ENCODE results near the gene CLSTN2.

CLSTN2 gene

DNA sequence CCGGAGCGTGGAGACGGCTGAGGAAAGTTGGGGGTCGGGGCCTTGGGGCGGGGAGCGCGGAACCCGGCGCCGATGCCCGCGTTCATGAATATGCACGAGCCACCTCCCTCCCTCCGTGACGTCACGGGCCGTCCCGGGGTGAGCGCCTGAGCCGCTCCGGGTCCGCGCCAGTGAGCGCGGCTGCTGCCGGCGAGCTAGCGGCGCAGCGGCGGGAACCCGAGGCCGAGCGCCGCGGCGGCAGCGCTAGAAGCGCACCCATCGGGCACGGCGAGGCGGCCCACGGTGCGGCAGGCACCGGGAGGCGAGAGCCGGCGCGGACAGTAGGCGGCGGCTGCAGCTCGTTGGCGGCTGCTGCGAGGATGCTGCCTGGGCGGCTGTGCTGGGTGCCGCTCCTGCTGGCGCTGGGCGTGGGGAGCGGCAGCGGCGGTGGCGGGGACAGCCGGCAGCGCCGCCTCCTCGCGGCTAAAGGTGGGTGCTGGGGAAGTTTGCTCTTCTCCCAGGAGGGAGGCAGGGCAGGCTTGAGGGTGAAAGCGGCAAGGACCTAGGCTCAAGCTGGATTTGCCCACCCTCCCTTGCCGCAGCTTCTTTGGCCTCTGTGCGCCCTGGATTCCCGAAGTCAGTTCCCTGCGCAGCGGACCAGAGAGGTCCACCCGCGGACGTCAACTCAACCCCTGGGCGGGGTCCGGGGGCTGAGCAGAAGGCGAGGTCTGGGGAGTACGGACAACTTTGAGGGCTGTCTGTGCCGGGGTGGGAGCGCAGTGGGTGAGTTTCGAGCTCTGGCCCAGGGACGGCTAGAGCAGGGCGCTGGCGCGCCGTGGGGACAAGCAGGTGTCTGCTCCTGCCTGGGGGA is at the start of gene CLSTN2:
CLSTN2 (plus strand) TSS at position 170 of the 850 bp plus-strand sequence.
- DNase-seq, result peak; percentile 47

DNA sequence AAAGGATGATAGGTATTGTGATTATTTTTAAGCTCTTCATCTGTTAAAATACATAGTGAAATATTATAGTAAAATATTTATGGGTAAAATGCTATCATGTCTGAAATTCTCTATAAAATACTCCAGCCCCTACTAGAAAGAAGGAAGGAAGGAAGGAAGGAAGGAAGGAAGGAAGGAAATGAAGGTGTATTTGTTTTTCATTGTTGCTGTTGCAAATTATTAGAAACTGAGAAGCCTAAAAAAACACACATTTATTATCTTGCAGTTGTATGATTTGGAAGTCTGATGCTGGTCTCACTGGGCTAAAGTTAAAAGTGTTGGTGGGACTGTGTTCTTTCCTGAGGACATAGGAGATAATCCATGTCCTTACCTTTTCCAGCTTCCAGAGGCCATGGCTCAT is 47.6 kb upstream of the CLSTN2 start:
- no peak for DNase-seq

DNA sequence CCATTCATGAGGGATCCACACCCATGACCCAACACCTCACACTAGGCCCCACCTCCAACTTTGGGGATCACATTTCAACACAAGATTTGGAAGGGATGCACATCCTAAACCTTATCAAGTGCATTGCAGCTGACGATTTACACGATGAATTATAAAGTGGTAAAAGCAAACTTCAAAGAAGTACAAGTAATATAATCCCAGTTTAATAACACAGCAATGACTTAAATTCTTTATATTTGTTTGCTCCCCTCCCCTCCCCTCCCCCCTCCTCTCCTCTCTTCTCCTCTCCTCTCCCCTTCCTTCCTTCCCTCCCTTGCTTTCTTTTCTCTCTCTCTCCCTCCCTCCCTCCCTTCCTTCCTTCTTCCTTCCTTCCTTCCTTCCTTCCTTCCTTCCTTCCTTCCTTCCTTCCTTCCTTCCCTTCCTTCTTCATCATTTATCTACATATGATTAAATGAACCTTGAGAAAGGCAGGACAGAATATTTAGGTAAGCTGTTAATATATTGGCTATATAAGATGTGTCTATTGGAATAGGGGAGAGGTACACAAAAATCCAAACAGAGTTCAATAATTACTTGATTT is 46.3 kb upstream of the CLSTN2 start:
- no peak for DNase-seq

DNA sequence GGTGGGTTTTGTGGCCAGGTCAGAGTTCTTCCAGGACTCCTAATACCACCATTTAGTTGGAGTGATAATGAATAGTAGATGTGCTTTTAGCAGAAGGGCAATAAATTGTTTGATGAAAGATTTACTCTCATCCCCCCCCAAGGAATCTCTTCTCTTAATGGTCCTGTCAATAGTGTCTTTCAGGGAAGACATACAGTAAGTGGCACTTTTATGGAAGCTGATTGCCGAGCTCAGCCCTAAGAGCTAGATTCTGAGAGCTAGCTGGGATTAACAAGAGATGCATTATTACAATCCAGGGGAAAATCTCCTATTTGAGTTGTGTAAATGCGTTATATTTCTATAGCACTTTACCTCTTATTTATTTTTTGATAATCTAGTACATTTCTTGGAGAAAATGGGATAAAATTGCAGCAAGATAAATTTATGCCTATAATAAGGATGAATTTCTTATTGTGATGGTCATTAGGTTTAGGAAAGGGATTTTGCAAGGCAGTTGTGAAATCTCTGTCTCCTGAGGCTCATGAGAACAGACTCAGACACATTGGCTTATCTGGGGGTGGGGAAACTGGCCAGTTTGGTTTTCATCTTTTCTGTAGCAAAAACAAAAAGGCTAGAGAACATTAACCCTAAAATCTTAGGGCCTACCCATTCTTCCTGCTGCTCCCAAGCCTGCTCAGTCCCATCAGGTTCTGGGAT is 41.6 kb upstream of the CLSTN2 start:
- DNase-seq, result no peak

DNA sequence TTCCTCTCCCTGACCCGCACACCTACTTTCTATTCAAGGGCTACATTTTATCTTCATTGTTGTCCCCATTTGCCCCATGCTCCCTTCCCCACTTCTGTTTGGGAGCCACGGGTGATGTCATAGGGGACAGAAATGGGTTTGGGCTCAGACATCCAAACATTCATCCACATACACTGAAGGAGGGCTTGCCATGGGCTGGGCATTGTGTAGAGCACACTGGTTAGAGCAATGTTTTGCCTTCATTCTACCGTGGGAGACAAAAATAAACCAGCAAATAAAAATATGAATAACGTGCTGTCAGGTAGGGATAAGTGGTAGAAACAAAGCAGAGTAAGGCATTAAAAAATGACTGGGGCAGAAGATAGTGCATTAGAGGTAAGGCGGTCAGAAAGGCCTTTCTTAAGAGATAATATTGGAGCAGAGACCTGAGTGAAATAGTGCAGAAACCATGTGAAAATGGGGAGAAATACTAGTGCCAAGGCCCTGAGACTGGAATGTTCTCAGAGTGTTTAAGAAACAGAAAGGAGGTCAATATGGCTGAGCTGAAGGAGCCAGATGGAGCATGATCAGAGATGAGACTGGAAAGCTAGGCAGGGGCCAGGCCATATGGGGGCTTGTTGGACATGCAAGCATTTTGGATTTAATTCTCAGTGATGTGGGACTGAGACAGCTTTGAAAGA is 40.9 kb upstream of the CLSTN2 start:
- DNase-seq, result no peak

DNA sequence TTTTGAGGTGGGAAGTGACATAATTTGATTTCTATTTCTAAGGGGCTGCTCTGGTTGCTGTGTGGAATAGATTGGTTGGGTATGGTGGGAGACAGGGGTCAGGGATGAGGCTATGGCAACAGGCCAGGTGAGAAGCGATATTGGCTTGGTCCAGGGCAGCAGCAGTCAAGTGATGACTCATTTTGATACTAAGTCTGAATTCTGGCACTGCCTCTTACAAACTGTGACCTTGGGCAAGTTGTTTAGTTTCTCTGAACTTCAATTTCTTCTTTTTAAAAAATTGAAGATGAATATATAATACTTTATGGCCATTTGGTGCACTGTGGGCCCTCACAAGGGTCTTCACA is 40.4 kb upstream of the CLSTN2 start:
- no peak for DNase-seq

DNA sequence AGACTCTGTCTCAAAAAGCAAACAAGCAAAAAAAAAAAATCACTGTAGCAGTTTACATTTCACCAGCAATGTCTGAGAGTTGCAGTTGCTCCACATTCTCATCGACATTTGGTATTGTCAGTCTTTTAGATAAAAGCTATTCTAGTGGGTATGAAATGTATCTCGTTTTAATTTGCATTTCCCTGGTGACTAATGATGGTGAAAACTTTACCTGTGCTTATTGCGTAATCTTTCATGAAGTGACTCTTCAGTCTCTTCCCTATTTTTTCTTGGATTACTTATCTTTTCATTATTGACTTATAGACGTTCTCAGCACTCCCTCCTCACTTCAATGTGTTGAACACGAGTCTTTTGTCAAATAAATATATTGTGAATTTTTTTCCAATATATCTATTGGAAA is 37.2 kb upstream of the CLSTN2 start:
- no peak for DNase-seq

DNA sequence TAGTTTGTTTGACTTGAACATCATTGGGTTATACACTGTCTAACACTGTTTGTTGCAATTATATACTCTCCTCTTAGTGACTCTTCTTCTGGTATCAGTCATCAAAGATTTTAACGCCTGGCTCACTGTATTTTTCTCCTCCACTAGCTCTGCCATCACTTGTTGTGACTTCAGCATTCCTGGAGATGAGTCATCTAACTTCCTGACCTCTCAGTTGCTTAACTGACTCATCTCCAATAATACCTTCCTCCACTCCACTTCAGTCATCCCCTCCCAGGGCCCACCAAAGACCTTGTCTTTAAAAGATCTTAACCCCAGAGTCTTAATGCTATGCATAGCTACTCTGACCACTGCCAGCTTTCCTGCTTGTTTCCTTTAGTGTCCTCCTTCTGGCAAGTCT is 28.6 kb upstream of the CLSTN2 start:
- DNase-seq, result no peak

DNA sequence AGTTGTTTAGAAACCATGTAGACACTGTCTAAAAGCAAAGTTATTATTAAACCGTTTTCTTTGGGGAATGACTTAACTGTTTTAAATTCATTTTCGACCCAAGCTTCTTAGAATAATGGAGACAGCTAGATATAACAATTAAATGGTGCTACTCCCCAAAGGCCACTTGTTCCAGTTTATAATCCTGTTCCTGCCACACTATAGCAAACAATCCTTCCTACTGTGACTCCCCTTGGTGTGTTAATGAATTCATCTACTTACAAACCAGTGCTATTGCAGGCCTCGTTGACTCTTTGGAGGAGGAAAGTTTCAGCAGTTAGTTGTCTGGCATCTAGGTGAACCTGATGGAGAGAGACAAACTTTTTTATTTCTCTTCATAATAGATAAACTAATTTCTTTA is 25.2 kb upstream of the CLSTN2 start:
- no peak for DNase-seq

DNA sequence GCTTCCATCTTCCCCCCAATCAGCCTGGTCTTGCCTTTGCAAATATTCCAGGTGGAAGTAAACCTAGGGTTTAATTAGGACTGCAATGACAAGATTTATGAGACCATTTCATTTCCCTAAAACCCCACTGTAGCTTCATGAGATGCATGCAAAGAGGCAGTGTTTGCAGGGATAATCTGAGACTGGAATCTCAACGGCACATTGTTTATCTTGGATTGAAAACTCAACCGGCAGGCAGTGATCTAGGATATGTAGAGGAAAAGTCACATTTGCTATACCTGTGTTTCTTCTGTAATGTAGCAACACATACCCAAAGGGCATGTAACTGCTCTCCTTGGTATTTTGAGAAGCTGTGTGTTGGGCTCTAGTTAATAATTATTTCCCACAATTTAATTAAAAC is 18.7 kb upstream of the CLSTN2 start:
- no peak for DNase-seq

DNA sequence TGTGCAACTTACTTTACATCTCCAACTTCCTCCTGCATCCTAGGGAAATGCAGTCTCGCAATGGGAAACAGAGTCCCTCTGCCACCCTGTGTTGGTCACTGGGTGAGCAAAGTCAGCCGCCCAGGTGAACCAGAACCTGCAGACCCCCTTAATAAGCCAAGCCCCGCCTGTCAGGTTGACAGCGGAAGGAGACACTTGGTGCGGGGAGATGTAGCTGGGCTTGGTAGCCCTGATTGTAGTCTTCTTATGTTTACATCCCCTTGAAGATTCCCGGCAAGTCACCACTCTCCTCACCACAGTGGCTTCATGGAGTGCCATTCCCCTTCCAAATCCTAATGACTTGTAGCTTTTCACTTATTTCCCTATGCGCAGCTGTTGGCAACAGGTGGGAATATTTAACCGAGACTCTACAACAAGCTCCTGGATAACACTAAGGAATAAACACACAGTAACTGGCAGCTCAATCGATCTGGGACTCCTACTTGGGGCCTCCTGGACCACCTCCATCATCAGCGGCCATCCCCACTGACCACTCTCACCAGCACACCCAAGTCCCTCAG is 17.7 kb upstream of the CLSTN2 start:
- no peak for DNase-seq

DNA sequence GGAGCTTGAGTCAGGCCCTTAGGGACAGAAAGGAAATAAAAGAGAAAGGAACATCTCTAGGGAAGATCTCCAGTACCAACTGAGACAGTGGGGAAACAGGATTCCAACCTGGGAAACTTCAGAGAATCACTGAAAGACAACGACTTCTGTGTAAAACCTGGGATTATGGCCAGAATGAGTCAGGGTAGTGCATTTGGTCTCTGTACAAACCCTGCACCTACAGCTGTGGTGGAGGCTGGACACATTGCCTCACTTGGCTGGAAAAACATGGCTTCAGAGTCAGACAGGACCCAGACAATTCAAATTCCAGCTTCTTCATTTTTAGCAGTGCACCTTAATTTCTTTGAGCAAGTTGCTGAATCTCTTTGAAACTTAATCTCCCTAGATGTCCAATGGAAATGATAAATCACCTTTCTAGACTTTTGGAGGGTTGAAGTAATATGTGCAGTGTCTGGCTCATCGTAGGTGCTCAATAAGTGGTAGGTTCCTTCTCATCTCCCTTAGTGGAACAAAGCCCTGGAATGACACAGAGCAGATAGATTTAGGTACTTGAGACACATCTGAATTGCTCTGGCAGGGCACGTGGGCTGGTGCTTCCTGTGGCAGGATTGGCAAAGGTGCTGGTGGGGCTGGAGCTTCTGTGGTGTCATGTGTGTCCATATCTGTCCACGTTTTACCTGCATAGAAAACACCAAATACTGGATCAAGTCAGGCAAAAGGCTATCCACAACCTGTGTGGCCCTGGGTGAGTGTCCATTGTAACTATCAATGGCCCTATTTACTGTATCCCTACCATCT is 6.1 kb upstream of the CLSTN2 start:
- no peak for DNase-seq

DNA sequence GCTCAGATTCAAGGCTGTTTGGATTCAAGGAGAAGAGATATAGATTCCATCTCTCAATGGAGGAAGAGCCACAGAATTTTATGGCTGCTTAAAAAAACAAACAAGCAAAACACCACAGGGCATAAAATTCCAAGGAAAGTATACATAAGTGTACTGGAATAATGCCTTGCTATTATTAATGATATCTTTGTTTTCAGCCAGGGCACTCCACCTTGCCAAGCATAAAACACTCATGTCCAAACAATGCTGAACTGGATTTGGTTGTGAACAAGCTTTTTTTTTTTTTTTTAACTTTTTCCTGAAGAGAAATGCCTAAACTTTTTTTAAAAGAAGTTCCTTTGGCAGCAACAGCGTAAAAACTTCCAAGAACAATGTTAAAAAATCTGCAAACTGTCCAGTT is 4.8 kb upstream of the CLSTN2 start:
- no peak for DNase-seq

DNA sequence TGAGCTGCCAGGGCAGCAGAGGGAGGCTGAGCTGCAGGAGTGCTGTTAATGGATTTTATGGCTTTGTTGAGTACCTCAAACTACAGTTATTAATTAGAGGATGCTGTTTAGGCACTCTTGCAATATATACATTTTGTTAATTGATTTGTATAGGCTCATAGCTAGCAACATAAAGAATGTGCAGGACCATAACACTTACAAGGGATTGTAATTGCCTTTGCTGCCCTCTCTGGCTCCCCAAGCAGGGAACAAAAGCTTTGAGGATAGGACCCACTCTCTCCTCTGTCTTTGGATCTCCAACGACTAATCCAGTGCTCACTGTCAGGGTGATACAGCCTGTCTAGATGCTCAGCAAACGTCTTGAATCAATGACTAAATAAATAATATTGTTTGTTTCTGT is 1.2 kb upstream of the CLSTN2 start:
- no peak for DNase-seq

DNA sequence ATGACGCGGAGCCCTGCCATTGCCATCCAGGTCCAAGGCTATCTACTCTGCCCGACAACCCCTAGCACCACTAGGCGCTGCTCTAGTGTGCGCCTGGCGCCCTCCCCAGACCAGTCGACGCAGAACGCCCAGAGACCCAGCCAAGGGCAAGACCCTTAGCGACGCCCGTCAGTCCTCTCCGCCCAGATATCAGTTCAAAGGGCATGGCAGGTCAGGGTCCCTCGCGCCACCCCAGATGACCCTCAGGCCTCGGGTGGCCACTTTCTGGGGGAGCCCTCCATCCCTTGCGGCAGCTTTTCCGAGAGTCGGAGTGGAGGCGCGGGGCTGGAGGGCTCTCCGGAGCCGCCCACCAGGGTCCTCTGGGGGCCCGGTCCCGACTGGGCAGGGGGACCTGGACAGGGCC is 371 bp upstream of the CLSTN2 start:
- DNase-seq, result peak; percentile 26

DNA sequence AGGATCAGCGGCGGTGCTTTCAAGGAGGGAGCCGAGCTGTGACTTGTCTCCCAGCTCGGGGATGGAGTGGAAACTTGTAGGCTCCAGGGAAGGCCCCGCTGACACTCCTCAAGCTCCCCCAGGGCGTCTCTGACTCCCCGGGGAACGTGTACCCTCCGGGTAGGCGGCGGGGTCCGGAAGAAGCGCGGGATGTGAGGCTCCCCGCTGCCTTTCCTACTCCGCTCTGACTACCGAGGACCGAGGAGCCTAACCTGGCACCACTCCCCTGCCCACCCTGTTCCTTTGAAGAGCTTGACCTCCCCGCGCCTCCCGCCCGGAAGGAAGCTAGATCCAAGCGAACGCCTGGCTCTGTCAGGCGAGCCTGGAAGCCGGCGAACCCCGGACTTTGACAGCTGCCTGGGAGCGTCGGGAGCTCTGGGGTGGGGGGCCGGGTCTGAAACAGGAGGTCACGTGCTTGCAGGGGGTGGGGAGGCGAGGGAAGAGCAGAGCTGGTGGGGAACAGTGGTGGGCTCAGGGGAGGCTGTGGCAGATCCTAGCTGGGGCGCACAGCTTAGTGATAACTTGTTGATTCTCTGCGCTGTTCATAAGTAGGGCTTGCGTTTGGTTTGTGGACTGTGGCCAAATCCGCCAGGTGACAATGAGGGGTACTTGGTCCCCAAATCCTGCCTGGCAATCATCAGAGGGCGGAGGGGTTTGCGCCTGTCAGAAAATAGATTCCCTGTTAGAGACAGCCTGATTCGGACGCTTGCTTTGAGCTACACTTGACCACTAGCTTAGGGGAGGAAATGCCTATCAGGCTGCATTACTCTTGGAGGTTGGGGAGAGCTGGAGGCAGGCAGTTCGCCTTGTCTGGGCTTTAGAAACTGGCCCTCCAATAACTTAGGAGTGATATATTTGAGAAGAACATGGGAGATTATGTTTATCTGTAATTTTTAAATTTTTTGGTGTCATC is 1.2 kb downstream of the CLSTN2 start:
- DNase-seq, result no peak

DNA sequence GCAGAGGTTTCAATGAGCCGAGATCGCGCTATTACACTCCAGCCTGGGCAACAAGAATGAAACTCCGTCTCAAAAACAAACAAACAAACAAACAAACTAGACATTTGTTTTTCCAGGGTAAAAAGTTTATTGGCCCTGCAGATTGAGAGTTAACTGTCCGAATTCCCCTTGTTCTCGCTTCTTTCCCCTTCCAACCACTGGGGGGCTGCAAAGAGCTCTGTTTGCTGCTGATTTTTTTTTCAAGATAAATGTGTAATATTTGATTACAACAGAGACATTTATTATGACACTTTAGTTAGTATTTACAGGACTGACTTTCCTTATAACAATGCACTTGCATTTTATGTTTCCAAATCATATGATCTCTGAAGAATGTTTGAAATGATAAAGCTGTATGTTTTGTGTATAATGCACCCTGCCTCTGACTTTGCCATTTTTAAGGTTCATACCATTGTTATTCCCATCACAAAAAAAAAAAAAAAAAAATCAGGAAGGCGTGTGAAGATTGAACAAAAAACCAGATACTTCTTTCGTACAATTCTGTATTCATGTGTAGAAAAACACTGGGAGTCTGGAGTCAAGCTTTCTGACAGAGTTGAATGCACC is 2.8 kb downstream of the CLSTN2 start:
- DNase-seq, result peak; percentile 32

DNA sequence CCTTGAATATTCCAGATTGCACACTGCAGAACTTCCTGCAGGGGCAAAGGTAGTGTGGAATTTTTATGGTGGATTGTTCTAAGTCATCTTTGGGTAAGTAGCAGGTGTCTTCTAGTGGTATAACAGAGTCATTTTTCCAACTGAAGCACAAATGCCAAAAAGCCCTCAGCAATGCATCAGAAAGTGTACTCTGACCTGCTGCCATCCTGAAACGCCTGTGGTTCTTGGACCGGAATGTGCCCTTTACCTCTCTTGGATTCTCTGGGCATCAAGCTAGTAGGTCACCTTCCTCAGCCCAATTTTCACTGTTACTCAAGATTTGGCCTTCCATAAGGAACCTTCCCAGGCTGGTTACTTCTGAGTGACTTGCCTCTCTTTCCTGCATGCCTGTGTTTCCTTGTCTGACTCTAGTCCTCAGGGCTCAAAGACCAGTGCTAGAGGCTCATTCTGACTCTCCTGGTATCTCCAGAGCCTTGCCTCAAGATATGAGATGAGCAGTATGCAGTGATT is 4.8 kb downstream of the CLSTN2 start:
- DNase-seq, result no peak

DNA sequence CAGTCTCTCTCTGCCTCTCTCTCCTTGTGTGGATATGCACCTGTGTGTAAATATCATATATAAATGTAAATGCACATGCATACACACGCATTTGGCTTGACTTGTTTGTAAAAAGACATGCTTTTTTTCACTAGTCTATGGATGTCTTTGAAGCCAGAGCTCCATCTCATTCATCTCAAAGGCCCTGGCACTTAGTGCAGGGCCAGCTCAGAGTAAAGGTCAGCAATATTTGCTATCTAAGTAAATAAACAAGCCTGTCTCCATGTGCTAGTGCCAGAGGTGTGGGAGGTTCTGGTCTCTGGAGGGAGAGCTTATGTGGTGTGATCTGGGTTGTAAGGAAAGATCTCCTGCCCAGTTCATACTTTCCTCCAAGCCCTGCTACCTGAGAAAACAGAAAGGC is 5.6 kb downstream of the CLSTN2 start:
- DNase-seq, result no peak

DNA sequence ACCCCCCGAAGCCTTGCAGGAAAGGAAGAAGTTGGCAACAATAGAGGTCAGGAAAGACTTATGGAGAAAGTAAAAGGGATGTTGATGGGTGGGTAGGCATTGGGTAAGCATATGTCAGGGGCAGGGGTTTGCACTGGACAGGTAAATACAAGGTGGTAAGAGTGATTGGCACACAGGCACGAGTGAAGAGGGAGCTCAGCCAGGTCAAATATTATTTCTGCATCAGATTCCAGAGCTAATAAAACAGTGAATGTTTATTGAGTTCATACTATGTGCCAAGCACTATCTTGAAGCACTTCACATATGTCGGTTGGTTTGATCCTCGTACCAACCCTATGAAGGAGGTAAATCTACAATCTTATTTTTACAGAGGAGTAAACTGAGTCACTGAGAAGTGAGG is 6.6 kb downstream of the CLSTN2 start:
- no peak for DNase-seq

All from activated CD4-positive, alpha-beta T cell treated with anti-CD3 and anti-CD28 coated beads, Interleukin-2, Interleukin-6, amounts not matched to agents 100 ng/mL and 50 ng/mL, durations not matched to agents 16 hours and 8 hours (primary cell).